GM18858 (cell line): ENCODE data around the gene MYBPHL.

Experiments
- ATAC-seq: cut with Tn5 transposase; IDR thresholded peaks from one replicate; pipeline ENCODE4 v1.9.1; 2021; ENCODE audit not compliant: unreplicated experiment

MYBPHL gene

DNA sequence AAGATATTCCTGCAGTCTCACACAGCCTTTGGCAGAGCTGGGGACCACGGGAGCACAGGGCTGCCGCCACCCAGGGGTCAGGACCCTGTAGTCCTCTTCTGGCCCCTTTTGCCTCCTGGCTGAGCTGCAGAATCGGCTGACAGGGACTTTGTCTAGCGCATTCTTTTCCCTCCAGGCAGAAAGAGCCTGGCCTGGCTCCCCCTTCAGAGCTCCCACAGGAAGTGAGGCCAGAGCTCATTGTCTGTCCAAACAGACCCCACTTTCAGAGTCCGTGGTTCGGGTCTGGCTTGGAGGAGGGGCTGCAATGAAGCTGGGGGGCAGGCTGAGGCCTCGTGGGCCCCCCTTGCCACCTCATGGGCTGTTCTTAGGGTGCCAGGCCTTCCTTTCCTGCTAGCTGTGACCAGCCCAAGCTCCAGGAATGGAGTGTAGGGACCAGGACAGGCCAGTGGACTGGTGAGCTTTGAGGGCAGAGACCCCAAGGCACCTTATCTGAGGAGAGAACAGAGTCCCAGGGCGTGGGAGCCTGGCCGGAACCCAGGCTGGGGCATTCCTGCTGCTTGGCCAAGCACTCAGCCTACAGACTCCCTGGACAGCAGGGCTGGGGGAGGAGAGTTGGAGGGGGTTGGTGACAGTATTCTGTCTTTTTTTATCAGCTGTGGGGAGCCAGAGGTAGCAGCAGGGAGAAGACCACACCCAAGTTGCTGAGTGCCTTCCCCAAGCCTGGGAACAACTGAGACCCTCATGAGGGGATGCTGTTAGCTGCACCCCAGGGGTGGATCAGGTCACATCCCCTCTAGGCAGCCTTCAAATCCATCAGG, 52.8 kb downstream of the MYBPHL start:
- ATAC-seq, result no peak

- no peak for ATAC-seq
These were observed 53.7 kb downstream of the MYBPHL start for GRCh38 chr1:109252893-109253802.

- no peak for ATAC-seq
These were observed 54.5 kb downstream of the MYBPHL start for GRCh38 chr1:109252167-109252892.

GRCh38 chr1:109251277-109252166, 55.3 kb downstream of the MYBPHL start:
- ATAC-seq, result no peak

GRCh38 chr1:109250454-109251276, 56.1 kb downstream of the MYBPHL start:
- no peak for ATAC-seq

DNA sequence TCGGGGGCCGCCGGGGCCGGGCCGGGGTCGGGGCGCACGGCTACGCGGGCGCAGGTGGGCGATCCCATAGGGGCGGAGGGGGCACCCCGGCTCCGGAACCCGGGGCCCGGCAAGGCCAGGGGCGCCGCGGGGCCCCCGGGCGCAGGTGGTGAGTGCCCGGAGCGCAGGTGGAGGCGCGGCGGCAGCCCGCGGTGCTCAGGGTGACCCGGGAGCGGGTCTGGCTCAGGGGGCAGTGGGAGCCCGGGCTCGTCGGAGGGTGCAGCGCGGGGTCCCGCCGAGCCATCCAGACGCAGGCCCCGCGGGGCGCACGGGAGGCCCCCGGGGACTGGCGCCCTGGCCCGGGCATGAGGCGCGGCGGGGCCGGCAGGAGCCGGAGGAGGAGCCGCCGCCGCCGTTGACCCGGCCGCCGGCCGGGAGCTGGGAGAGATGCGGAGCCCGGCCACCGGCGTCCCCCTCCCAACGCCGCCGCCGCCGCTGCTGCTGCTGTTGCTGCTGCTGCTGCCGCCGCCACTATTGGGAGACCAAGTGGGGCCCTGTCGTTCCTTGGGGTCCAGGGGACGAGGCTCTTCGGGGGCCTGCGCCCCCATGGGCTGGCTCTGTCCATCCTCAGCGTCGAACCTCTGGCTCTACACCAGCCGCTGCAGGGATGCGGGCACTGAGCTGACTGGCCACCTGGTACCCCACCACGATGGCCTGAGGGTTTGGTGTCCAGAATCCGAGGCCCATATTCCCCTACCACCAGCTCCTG, 57.0 kb downstream of the MYBPHL start:
- ATAC-seq, result peak; percentile 25

DNA sequence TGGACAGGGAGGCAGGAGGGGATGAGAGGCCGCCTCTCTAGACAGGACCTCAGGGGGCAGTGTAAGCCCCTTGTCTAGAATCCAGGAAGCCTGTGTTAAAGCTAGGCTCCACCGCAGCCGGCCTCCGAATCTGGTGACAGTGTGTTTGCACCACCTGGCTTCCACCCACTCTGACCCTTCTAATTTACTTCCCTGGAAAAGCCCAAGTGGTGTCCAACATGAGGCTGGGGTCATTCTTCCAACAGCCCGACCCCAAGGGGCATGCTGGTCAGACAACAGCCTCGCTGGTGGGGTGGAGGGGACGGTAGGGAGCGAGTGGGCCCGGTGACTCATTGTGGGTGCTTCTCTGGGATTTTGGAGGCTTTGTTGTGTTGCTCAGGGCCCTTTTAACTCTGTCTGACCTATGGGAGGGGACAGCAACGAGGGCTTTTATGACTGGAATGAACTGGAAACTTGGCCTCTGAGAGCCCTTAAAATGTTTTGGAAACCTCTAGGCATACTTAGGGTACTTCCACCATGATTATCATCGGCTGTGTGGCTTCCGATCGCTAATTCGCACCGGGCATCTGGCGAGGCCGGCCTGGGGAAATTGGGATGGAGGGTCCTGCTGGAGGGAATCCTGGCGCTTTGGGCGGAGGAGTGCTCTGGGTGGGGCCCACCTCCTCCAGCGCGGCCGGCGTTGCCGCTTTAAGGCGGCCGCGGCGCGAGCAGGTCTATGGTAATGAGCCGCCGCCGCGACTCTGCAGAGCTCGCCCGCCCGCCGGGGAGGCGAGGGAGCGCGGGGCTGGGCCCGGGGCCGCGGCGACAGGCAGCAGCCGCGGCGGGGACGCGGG, 57.8 kb downstream of the MYBPHL start, which contains the start of gene CELSR2:
TSS of gene CELSR2 (plus strand) at position 743 of the 833 bp plus-strand sequence. CDS start 541 bp downstream, outside the sequence.
- ATAC-seq, result peak; percentile 66

- ATAC-seq, result no peak
These were observed 58.4 kb downstream of the MYBPHL start for GRCh38 chr1:109248444-109248796.

DNA sequence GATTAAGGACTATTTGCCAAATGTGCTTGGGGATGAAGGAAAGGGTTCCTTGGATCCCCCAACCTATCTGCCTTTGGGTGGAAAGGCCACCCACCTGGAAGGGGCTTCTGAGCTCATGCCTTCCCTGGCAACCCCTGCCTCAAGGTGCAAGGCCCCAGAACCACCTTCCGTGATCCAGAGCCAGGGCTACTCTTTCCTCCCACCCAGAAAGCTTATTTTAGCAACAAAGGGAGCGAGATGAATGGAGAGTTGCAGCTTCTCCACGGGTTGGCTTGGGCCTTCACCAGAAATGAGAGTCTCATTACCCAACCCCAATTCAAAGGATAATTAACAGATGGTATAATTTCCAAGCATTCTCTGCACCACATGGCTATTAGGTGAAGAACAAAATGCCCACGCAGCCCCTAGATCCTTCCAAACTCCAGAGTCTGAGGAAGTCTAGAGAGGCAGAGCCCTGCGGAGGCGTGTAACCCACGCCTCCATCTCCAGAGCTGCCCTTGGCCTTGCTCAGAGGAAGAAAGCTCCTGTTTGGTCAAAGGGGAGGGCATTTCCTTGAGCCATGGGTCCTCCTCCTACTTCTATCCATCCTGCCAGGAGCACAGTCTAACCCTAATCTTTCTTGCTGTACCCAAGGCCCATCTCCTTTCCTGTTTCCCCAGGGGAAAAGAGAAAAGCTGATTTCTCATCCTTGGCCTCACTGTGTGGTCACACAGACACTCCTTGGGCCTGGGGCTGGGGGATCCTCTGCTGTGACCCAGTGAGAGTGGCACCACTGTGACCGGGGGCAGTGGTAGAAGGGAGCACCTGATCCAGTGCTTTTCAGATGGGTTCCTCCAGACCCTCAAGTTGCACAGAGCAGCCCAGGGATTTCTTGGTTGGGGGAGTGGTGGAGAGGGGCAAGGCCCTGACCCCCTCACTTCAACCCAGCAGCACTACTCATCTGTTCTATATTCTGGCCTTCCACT, 59.1 kb downstream of the MYBPHL start:
- ATAC-seq, result no peak

DNA sequence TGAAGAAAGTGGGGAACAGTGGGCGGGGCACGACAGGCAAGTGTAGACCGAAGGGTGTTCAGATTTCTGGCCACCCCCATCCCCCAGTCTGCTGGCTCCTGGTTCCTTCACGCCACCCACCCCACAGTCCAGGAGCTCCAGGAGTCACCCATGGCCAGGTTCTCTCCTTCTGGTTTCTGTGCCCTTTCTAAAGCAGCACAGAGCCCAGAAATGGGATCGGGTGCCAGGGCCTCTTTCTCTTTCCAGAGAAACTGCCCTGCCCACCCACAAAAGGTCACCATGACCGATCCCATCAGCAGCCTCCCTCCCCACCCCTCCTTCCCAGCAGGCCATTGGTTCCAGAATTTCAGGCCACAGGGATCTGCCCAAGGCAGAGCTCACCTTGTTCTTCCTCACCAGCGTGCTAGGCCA, 60.7 kb downstream of the MYBPHL start:
- ATAC-seq, result no peak

DNA sequence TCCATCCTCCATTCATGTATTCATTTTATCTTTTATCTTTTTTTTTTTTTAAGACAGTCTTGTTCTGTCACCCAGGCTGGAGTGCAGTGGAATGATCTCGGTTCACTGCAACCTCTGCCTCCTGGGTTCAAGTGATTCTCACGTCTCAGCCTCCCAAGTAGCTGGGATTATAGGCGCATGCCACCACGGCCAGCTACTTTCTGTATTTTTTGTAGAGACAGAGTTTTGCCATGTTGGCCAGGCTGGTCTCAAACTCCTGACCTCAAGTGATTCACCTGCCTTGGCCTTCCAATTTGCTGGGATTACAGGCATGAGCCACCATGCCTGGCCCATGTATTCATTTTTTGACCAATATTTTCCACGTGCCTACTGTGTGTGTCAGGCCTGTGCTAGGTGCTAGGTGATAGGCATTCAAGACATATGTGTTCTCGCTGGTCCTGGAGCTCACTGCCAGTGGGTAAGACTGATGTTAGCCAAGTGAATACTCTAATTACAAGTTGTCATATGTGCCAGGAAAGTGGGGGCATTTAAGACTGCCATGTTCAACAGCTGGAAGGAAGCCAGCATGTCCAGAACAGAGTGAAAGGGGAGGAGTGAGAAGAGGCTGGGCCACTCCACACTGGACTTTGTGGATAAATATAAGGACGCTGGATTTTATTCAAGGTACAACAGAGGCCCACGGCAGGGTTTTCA, 62.8 kb downstream of the MYBPHL start:
- no peak for ATAC-seq

- ATAC-seq, result no peak
These were observed 63.6 kb downstream of the MYBPHL start for GRCh38 chr1:109243221-109243620.

DNA sequence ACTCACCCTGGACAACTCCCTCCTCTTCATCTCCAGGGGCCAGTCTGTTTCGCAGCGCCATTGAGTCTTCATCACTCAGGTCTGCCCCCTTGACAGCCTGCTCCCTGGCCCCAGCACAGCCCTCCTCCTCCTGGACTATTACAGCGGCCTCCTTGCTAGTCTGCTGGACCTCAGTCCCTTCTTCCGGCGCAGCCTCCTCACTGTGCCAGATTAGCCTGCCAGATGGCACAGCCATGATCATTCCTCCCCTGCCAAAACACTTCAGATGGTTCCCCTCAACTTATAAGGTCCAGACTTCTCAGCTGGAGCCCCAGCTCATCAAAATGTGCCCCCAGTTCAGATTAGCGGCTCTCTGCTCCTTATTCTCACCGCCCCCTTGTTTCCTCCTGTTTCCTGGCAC, 64.4 kb downstream of the MYBPHL start:
- no peak for ATAC-seq
